Measurements from ENCODE around the gene GLI1.

DNA sequence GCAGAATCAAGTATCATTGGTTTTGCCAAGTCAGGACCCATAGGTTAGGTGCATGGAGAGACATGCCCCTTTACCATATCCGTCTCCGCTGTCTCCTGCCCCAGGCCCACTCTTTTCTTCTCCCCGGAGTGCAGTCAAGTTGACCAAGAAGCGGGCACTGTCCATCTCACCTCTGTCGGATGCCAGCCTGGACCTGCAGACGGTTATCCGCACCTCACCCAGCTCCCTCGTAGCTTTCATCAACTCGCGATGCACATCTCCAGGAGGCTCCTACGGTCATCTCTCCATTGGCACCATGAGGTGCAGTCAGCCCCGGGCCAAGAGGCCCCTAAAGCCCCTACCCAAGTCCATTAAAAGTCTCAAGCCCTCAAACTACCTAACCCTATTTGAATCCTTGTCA, 5.0 kb downstream of the GLI1 start:
- no peak for TF ChIP-seq POLR2A (IDR thresholded peaks at IDR 0.05; ENCODE audit: low read depth, low read length)
- no peak for TF ChIP-seq POLR2AphosphoS5 (IDR thresholded peaks at IDR 0.05; ENCODE audit: low read depth, low read length)
- TF ChIP-seq TAF1 (IDR thresholded peaks at IDR 0.05; ENCODE audit: borderline replicate concordance, low read depth, low read length): no peak

Measured in GM12892 (cell line).